GM21447 (cell line): ENCODE results near the gene CCDC158.
"Not testable (repeated sequence)": the region's sequence is repeated elsewhere in the genome, so short reads cannot be mapped to it uniquely, and the experiment has no call there.

Experiments used
- ATAC-seq: cut with Tn5 transposase; IDR thresholded peaks from one replicate; pipeline ENCODE4 v1.9.1; 2021; ENCODE audit not compliant: unreplicated experiment

The CCDC158 gene

GRCh38 chr4:76312457-76312856, 108.5 kb downstream of the CCDC158 start:
- ATAC-seq: no peak

GRCh38 chr4:76311896-76312331, 109.0 kb downstream of the CCDC158 start:
- no peak for ATAC-seq

GRCh38 chr4:76310683-76311082, 110.3 kb downstream of the CCDC158 start:
- no peak for ATAC-seq

GRCh38 chr4:76309939-76310550, 110.9 kb downstream of the CCDC158 start:
- no peak for ATAC-seq

GRCh38 chr4:76308548-76308947, 112.4 kb downstream of the CCDC158 start:
- no peak for ATAC-seq

GRCh38 chr4:76307660-76308014, 113.3 kb downstream of the CCDC158 start:
- ATAC-seq: no peak

GRCh38 chr4:76306882-76307659, 113.9 kb downstream of the CCDC158 start:
- ATAC-seq: no peak

GRCh38 chr4:76305971-76306881, 114.7 kb downstream of the CCDC158 start, which contains the start of gene STBD1:
Gene STBD1, plus strand, starts transcription at chr4:76306733. Its CDS starts 37 bp downstream, at chr4:76306770.
- no peak for ATAC-seq

GRCh38 chr4:76305033-76305687, 115.8 kb downstream of the CCDC158 start:
- ATAC-seq: no peak

GRCh38 chr4:76302826-76303438, 118.0 kb downstream of the CCDC158 start:
- ATAC-seq: no peak

- no peak for ATAC-seq
Observed at GRCh38 chr4:76301775-76302162, 119.2 kb downstream of the CCDC158 start.

- peak; percentile 99 for ATAC-seq
Observed at GRCh38 chr4:76301068-76301774, 119.7 kb downstream of the CCDC158 start.

- ATAC-seq: no peak
Observed at GRCh38 chr4:76300012-76300411, 120.9 kb downstream of the CCDC158 start.

GRCh38 chr4:76298227-76298626, 122.7 kb downstream of the CCDC158 start:
- ATAC-seq: no peak

- no peak for ATAC-seq
Observed at GRCh38 chr4:76296286-76296820, 124.6 kb downstream of the CCDC158 start.

- no peak for ATAC-seq
Observed at GRCh38 chr4:76293772-76294171, 127.2 kb downstream of the CCDC158 start.

- ATAC-seq: no peak
Observed at GRCh38 chr4:76292730-76293129, 128.2 kb downstream of the CCDC158 start.

- ATAC-seq: not testable (repeated sequence)
Observed at GRCh38 chr4:76287811-76288210, 133.1 kb downstream of the CCDC158 start.

- ATAC-seq: no peak
Observed at GRCh38 chr4:76283900-76284299, 137.0 kb downstream of the CCDC158 start.
